ENCODE measurements around the gene TNFRSF14. TPM values are rescaled to one million over a fixed set of nuclear protein-coding genes. Genes with fewer than 3 reads are reported as not detected.

TNFRSF14 gene
- total and polyA plus RNA-seq, 4 donors, result 33.9 to 137 (median 72.4) TPM

DNA sequence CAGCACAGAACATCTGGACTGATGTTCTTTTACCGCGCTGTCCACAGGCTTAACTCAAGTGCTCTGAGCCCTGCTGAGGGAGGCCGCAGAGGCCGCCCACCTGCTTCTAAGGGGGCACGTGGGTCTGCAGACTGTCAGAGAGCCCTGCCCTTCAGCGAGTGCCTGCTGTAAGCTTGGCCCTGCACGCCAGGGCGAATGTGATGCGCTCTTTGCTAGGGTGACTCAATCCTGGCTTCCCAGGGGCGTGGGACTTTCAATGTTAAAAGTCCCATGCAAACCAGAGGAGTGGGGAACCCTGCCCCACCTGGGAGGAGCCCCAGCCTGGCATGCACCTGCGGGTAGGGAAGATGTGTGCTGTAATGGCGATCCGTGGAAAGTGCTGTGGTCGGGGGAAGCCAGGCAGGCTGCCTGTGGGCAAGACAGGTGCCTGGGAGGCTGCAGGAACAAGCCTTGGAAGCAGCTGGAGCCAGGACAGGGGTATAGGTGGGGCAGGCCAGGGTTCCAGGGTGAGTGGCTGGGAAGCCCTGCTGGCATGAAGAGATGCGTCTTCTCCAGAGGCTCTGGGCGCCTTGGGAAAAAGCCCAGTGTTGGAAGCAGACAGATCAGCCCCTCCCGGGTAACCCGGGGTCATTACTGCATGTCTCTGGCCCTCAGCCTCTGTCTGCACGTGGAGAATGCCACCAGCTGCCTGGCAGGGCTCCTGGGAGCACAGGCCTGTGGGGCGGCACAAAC is 29.2 kb upstream of the TNFRSF14 start:
- Histone ChIP-seq H3K4me1 (ENCODE audit: control insufficient read depth in 1 of 2, insufficient read depth in 2 of 2, low read length in 2 of 2) (no peaks in the 10 kb centered on the region), H3K4me3 (ENCODE audit: low read length in 2 of 2) (no peak overlapping the region), H3K9me3 (ENCODE audit: control insufficient read depth, low read length) (no peaks in the 10 kb centered on the region), H3K27ac (ENCODE audit: low read depth in 1 of 2, low read length in 2 of 2) (peak overlapping the region in 1 of 2 donors; percentile 2), H3K36me3 (ENCODE audit: control insufficient read depth in 1 of 2, insufficient read depth in 2 of 2, low read length in 1 of 2) (no peaks in the 10 kb centered on the region), H3K27me3 (ENCODE audit: control insufficient read depth in 1 of 2, insufficient read depth in 2 of 2, low read length in 1 of 2) (no peaks in the 10 kb centered on the region)
- 5 to 8% methylated on average over 20 of the region's 20 CpGs for WGBS, 2 donors
- ATAC-seq (ENCODE audit: low FRiP score), result peak; percentile 24
- peak in 1 of 2 donors; percentile 71 for DNase-seq
- intact Hi-C loops (cut with DNase I), result loop anchor here (5.0 to 10.0 kb wide), 3 partner anchors 58 to 335 kb away; partner anchors contain the start of genes FAAP20 (in 1 of the 2), PEX10 (in 1 of the 2) and PRXL2B (in 1 of the 2)

DNA sequence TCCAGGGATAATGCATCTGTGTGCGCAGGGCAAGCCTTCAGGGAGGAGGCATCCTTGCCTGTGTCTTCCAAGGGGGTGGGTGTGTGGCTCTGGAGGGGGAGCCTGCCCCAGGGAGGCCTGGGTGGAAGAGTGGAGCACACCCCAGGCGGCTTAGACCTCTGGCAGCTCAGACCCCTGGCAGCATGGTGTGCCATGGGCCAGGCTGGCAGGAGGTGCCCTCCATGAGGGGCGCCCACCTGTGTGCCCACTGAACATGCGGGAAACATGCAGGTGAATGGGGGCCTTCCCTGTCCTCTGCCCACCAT is 28.7 kb upstream of the TNFRSF14 start:
- Histone ChIP-seq H3K4me3 (ENCODE audit: low read length in 2 of 2) (no peak overlapping the region), H3K27me3 (ENCODE audit: control insufficient read depth in 1 of 2, insufficient read depth in 2 of 2, low read length in 1 of 2) (no peaks in the 10 kb centered on the region), H3K9me3 (ENCODE audit: control insufficient read depth, low read length) (no peaks in the 10 kb centered on the region), H3K36me3 (ENCODE audit: control insufficient read depth in 1 of 2, insufficient read depth in 2 of 2, low read length in 1 of 2) (no peaks in the 10 kb centered on the region), H3K27ac (ENCODE audit: low read depth in 1 of 2, low read length in 2 of 2) (peak overlapping the region in 1 of 2 donors; percentile 4), H3K4me1 (ENCODE audit: control insufficient read depth in 1 of 2, insufficient read depth in 2 of 2, low read length in 2 of 2) (no peaks in the 10 kb centered on the region)
- no peak for ATAC-seq (ENCODE audit: low FRiP score)
- 28 to 40% methylated on average over 4 of the region's 4 CpGs for WGBS, 2 donors
- intact Hi-C loops (cut with DNase I), result loop anchor here (5.0 to 10.0 kb wide), 3 partner anchors 57 to 335 kb away; partner anchors contain the start of genes FAAP20 (in 1 of the 2), PEX10 (in 1 of the 2) and PRXL2B (in 1 of the 2)
- DNase-seq, result no peak

DNA sequence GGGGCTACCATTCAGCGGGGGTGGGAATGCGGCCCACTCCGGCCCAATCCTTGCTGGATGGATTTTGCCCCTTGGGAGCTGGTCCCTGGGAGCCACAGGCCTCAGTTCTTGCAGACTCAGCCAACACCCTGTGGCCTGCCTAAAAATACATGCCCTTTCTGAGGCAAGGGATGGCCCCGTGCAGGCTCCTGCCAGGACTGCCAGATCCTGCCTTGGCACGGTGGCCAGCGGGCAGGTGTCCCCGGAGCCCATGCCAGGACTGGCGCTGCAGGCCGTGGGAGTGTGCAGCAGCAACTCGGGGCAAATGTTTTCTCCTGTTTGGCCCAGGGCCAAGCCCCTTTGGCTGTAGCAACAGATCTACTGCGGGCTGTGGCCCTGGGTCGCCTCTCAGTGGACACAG is 28.2 kb upstream of the TNFRSF14 start:
- Histone ChIP-seq H3K4me1 (ENCODE audit: control insufficient read depth in 1 of 2, insufficient read depth in 2 of 2, low read length in 2 of 2) (no peaks in the 10 kb centered on the region), H3K27me3 (ENCODE audit: control insufficient read depth in 1 of 2, insufficient read depth in 2 of 2, low read length in 1 of 2) (no peaks in the 10 kb centered on the region), H3K36me3 (ENCODE audit: control insufficient read depth in 1 of 2, insufficient read depth in 2 of 2, low read length in 1 of 2) (no peaks in the 10 kb centered on the region), H3K27ac (ENCODE audit: low read depth in 1 of 2, low read length in 2 of 2) (no peak overlapping the region), H3K9me3 (ENCODE audit: control insufficient read depth, low read length) (no peaks in the 10 kb centered on the region), H3K4me3 (ENCODE audit: low read length in 2 of 2) (no peak overlapping the region)
- 0 to 6% methylated on average over 11 to 12 of the region's 12 CpGs for whole genome bisulfite sequencing, 2 donors
- intact Hi-C loops (cut with DNase I), result loop anchor here (1.0 to 10.0 kb wide), 4 partner anchors 15 to 336 kb away; partner anchors contain the start of genes FAAP20 (in 1 of the 2), PEX10 (in 1 of the 2) and PRXL2B (in 1 of the 2)
- ATAC-seq (ENCODE audit: low FRiP score) (peak; percentile 57), DNase-seq (peak in 1 of 2 donors; percentile 73)

DNA sequence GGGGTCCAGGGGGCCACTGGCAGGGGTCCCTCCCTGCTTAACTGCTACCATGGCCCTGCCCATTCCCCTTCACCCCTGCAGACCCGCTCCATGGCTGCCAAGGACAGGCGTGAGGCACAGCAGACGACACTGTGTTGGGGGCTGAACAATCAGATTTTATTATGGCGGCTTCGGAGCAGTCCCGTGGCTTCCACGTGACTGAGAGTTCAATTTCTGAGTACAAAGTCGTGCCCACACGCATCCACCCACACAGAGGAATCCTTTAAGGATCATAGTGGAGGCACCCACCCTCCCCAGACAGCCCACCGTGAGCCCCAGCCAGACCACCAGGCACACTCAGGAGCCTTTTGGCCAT is 27.6 kb upstream of the TNFRSF14 start:
- intact Hi-C loops (cut with DNase I), result loop anchor here (1.0 to 10.0 kb wide), 4 partner anchors 15 to 336 kb away; partner anchors contain the start of genes FAAP20 (in 1 of the 2), PEX10 (in 1 of the 2) and PRXL2B (in 1 of the 2)
- Histone ChIP-seq H3K4me1 (ENCODE audit: control insufficient read depth in 1 of 2, insufficient read depth in 2 of 2, low read length in 2 of 2) (no peaks in the 10 kb centered on the region), H3K4me3 (ENCODE audit: low read length in 2 of 2) (no peak overlapping the region), H3K9me3 (ENCODE audit: control insufficient read depth, low read length) (no peaks in the 10 kb centered on the region), H3K27me3 (ENCODE audit: control insufficient read depth in 1 of 2, insufficient read depth in 2 of 2, low read length in 1 of 2) (no peaks in the 10 kb centered on the region), H3K27ac (ENCODE audit: low read depth in 1 of 2, low read length in 2 of 2) (no peak overlapping the region), H3K36me3 (ENCODE audit: control insufficient read depth in 1 of 2, insufficient read depth in 2 of 2, low read length in 1 of 2) (no peaks in the 10 kb centered on the region)
- DNase-seq (no peak), ATAC-seq (ENCODE audit: low FRiP score) (no peak)
- WGBS, 2 donors, result 18 to 22% methylated on average over 10 of the region's 10 CpGs

DNA sequence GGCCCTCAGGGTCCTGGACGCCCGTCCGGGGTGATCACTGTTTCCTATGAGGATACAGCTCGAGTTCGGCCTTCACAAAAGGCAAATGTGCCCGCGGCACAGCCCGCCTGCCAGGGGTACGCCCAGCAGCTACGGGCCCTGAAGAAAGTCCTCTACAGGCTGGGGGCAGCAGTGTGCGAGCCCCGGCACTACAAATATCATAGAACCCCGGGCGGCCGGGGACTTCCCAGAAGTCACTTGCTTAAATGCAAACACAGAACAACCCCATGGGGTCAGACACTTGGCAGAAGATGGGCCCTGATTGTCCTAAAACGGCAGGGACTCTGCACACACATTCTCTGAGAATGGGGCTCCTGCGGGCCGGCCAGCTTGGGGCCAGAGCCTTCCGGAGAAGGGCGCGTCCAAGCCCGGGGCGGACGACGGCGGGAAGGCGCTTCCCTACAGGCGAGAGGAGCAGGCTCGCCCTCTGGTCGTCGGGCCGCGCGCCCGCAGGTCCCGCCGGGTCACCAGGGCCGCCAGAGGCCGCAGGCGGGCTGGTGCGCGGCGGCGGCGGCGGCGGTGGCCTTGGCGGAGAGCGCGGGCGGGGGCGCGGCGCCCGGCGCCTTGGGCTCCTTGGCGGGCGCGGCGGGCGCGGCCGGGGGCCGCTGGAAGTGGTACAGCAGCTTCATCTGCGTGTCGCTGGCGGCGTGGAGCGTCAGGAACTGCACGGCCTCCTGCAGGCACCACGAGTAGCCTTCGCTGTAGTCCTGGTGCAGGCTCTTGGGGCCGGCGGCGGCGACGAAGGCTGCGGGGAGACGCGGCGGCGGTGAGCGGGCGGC is 27.0 kb upstream of the TNFRSF14 start:
- 1 to 5% methylated on average over 36 to 84 of the region's 84 CpGs for WGBS, 2 donors
- no peaks in the 10 kb centered on the region for H3K4me1 ChIP-seq (ENCODE audit: control insufficient read depth in 1 of 2, insufficient read depth in 2 of 2, low read length in 2 of 2)
- H3K27me3 ChIP-seq (ENCODE audit: control insufficient read depth in 1 of 2, insufficient read depth in 2 of 2, low read length in 1 of 2), result no peaks in the 10 kb centered on the region
- peak overlapping the region in 1 of 2 donors; percentile 43 for H3K27ac ChIP-seq (ENCODE audit: low read depth in 1 of 2, low read length in 2 of 2)
- intact Hi-C loops (cut with DNase I), result loop anchor here (1.0 to 10.0 kb wide), 4 partner anchors 14 to 337 kb away; partner anchors contain the start of genes FAAP20 (in 1 of the 2), PEX10 (in 1 of the 2) and PRXL2B (in 1 of the 2)
- no peaks in the 10 kb centered on the region for H3K36me3 ChIP-seq (ENCODE audit: control insufficient read depth in 1 of 2, insufficient read depth in 2 of 2, low read length in 1 of 2)
- DNase-seq, result no peak
- no peaks in the 10 kb centered on the region for H3K9me3 ChIP-seq (ENCODE audit: control insufficient read depth, low read length)
- ATAC-seq (ENCODE audit: low FRiP score), result no peak
- no peak overlapping the region for H3K4me3 ChIP-seq (ENCODE audit: low read length in 2 of 2)

DNA sequence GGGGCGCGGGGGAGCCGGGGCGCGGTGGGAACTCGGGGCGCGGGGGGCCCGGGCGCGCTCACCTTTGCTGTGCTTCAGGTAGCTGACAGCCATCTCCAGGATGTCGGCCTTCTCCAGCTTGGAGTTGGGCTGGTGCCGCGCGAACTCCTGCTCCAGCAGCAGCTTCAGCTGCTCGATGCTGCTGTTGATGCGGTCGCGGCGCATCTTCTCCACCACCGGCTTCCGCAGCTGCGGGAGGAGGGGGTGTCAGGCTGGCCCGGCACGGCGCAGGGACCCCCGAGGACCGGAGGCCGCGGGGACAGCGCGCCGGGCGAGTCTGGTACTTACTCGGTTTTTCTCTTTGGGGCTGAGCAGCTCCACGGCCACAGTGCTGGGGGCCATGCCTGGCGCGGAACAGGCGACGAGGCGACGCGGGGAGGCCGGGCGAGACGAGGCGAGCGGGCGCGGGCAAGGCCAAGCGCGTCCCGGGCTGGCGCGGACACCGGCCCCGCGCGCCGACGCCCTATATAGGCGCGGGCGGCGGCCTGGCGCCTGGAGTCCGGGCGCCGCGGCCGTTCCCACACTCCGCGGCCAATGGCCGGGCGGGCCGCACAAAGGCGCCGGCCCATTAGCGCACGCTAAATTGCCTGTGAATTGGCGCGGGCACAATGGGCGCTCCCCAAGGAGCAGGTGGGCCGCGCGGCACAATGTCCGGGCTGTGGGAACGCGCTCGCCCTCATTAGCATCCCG is 26.2 kb upstream of the TNFRSF14 start, which contains the start of gene HES5:
TSS of gene HES5 (minus strand) at position 480 of the 729 bp plus-strand sequence. CDS start at position 381, 99 bp downstream.
- DNase-seq (no peak), ATAC-seq (ENCODE audit: low FRiP score) (no peak)
- H3K27ac ChIP-seq (ENCODE audit: low read depth in 1 of 2, low read length in 2 of 2), result peak within 1 kb of the TSS in 1 of 2 donors; percentile 43
- no peaks in the 10 kb centered on the region for H3K27me3 ChIP-seq (ENCODE audit: control insufficient read depth in 1 of 2, insufficient read depth in 2 of 2, low read length in 1 of 2)
- intact Hi-C loops (cut with DNase I), result loop anchor here (5.0 to 10.0 kb wide), 3 partner anchors 55 to 338 kb away; partner anchors contain the start of genes FAAP20 (in 1 of the 2), PEX10 (in 1 of the 2) and PRXL2B (in 1 of the 2)
- H3K9me3 ChIP-seq (ENCODE audit: control insufficient read depth, low read length), result no peaks in the 10 kb centered on the region
- no peaks in the 10 kb centered on the region for H3K4me1 ChIP-seq (ENCODE audit: control insufficient read depth in 1 of 2, insufficient read depth in 2 of 2, low read length in 2 of 2)
- 1% methylated on average over 61 to 91 of the region's 91 CpGs for WGBS, 2 donors
- no peaks in the 10 kb centered on the region for H3K36me3 ChIP-seq (ENCODE audit: control insufficient read depth in 1 of 2, insufficient read depth in 2 of 2, low read length in 1 of 2)
- H3K4me3 ChIP-seq (ENCODE audit: low read length in 2 of 2), result no peak within 1 kb of the TSS

DNA sequence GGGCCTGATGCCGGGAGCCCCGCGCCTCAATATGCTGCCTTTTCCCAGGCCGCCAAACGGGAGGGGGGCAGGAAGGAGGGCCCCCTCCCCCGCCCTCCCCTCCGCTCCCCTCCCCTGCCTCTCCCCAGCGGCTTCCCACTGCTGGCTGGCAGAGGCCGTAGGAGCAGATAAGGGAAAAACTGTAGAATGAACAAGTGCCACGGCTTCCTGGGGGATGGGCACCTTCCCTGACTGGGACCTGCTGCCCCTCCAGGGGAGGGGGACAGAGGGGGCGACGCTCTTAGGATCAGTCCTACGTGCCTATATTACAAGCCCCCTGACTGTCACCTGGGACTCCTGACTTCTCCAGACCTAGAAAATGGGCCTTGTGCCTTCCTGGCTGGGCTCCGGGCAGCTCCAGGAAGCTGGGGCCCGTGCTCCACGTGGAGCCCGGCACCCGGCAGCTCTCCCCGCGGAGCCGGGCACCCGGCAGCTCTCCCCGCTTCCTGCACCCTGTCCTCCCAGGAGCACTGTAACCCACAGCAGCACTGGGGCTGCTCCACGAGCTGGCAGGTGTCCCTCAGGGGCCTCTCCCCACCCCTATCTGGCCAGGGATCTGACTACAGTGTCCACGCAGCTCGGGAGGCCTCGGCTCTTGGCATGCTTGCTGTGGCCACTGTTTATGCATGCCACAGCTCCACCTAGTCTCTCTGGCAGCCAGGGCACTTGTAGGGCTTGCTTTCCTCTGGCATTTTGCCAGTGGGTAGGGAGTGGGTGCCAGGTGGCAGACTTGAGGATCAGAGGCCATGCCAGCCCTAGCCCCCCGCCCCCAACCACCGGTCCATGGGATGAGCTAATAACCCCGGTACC is 25.4 kb upstream of the TNFRSF14 start:
- Histone ChIP-seq H3K27ac (ENCODE audit: low read depth in 1 of 2, low read length in 2 of 2) (no peak overlapping the region), H3K4me3 (ENCODE audit: low read length in 2 of 2) (no peak overlapping the region), H3K36me3 (ENCODE audit: control insufficient read depth in 1 of 2, insufficient read depth in 2 of 2, low read length in 1 of 2) (no peaks in the 10 kb centered on the region), H3K27me3 (ENCODE audit: control insufficient read depth in 1 of 2, insufficient read depth in 2 of 2, low read length in 1 of 2) (no peaks in the 10 kb centered on the region), H3K4me1 (ENCODE audit: control insufficient read depth in 1 of 2, insufficient read depth in 2 of 2, low read length in 2 of 2) (no peaks in the 10 kb centered on the region), H3K9me3 (ENCODE audit: control insufficient read depth, low read length) (no peaks in the 10 kb centered on the region)
- ATAC-seq (ENCODE audit: low FRiP score), result no peak
- intact Hi-C loops (cut with DNase I), result no loop called here
- 3 to 6% methylated on average over 21 to 30 of the region's 30 CpGs for WGBS, 2 donors
- no peak for DNase-seq
